Erythroblast (primary cell): ENCODE results near the gene RNF14.

Experiments used
- GATA1 ChIP-seq: IDR thresholded peaks from 2 replicates; pipeline ENCODE4 v1.6.1; 2011; ENCODE audit warnings: low read depth, mild to moderate bottlenecking, control low read depth, low read length, moderate library complexity
- POLR2A ChIP-seq: IDR thresholded peaks from 2 replicates; pipeline ENCODE4 v1.6.1; 2011; ENCODE audit warnings: mild to moderate bottlenecking, low read length

DNA sequence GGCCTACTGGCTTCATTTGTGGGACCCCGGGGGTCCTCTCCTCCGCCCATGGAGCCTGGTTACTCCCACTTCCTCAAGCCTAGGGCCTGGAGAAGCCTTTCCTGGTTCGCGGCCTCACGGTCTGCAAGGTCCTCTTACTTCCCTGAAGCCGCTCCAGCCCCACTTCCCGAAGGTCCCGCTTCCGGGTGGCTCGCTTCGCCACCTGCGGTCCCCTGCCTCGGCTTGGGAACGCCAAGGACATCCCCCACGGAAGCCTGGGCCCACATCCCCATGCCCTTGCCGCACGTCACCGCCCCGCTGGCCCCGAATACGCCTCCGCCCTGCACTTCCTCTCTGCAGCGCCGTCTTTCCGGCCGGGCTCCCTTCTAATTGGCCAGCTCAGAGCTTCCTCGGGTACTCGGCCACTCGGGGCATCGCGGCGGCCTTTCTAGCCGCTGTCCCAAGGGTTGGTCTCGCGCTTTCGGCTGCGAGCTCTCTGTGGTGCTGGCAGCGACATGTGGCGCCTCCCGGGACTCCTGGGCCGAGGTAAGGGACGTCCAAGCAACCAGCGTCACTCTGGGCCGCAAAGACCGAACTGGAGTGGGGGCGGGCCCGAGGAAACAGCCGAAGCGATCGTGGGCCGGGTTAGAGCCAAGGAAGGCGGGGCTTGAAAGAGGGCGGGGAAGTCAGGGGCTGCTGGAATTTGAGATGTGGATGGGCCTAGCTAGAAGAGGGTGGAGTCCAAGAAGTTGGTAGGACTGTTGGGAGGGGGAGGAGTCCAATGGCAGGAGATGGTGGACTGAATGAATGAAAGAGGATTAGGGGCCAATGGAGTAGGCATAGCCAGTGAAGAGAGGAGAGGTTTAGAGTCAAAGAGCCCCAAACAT lies 45.2 kb upstream of the RNF14 start, which contains the start of gene DELE1:
- TF ChIP-seq POLR2A: peak; percentile 86
- no peak for TF ChIP-seq GATA1
